Peyer's patch (tissue), 4 donors: ENCODE measurements around the gene DENND4C.

Experiments used
- POLR2A ChIP-seq, 2 donors: fragments of 450-650 bp; IDR thresholded peaks; one replicate each; pipeline ENCODE4 v1.5.1; 2017; ENCODE audit warnings: antibody characterized with exemption in 2 of 2, mild to moderate bottlenecking in 2 of 2, moderate library complexity in 2 of 2
- TF ChIP-seq, protein P1 (sequence below), 6 experiments: fragments of 450-650 bp in 4 of 6; fragments of 200-600 bp in 2 of 6; sonication (generic) in 1 of 6; IDR thresholded peaks; one replicate each; pipeline ENCODE4 v1.5.1; 2017 to 2019; ENCODE audit warnings: antibody characterized with exemption in 6 of 6, mild to moderate bottlenecking in 3 of 6, moderate library complexity in 1 of 6

DNA sequence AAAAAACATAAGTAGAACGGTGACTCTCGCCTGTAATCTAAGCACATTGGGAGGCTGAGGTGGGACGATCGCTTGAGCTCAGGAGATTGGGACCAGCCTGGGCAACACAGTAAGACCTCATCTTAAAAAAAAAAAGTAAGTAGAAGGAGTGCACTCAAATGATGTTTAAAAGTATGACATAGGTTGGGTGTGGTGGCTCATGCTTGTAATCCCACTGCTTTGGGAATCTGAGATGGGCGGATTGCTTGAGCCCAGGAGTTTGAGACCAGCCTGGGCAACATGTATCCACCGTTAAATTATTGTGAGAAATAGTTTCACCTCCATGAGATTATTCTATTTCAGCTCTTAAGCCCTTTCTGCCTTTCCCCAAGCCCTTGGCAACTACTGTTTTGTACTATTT lies 11.2 kb downstream of the DENND4C start:
- TF ChIP-seq POLR2A (IDR thresholded peaks at IDR 0.05), result no peak
- TF ChIP-seq, protein P1, sequence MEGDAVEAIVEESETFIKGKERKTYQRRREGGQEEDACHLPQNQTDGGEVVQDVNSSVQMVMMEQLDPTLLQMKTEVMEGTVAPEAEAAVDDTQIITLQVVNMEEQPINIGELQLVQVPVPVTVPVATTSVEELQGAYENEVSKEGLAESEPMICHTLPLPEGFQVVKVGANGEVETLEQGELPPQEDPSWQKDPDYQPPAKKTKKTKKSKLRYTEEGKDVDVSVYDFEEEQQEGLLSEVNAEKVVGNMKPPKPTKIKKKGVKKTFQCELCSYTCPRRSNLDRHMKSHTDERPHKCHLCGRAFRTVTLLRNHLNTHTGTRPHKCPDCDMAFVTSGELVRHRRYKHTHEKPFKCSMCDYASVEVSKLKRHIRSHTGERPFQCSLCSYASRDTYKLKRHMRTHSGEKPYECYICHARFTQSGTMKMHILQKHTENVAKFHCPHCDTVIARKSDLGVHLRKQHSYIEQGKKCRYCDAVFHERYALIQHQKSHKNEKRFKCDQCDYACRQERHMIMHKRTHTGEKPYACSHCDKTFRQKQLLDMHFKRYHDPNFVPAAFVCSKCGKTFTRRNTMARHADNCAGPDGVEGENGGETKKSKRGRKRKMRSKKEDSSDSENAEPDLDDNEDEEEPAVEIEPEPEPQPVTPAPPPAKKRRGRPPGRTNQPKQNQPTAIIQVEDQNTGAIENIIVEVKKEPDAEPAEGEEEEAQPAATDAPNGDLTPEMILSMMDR (IDR thresholded peaks at IDR 0.05), result no peak
